HL-60 (cell line): ENCODE results near the gene HTR1E.

Experiments
- DNase-seq, 2 experiments: peaks; one replicate each; pipeline ENCODE4 v3.0.0-alpha.2; 2010 to 2020; ENCODE audit warnings: low read depth in 1 of 2, low spot score in 1 of 2
- H3K27ac ChIP-seq: fragments of 250-450 bp; sonication (Bioruptor Pico); replicated peaks from 2 replicates; pipeline ENCODE4 v1.5.1; 2020; ENCODE audit warnings: mild to moderate bottlenecking, moderate library complexity
- H3K27me3 ChIP-seq: fragments of 250-450 bp; sonication (Bioruptor Pico); 2 replicates; pipeline ENCODE4 v1.5.1; 2021; ENCODE audit warnings: mild to moderate bottlenecking, moderate library complexity; ENCODE audit not compliant: insufficient read depth, poor library complexity, severe bottlenecking
- H3K4me3 ChIP-seq: replicated peaks from 2 replicates; pipeline ENCODE4 v1.5.1; 2011; ENCODE audit warnings: mild to moderate bottlenecking, control low read depth, low read length; ENCODE audit not compliant: insufficient read depth
- CTCF ChIP-seq: IDR thresholded peaks from one replicate; pipeline ENCODE4 v1.5.1; 2011; ENCODE audit warnings: low read length, control low read depth, inconsistent platforms; ENCODE audit not compliant: insufficient read depth
- GABPA ChIP-seq: IDR thresholded peaks from 2 replicates; pipeline ENCODE4 v1.6.1; 2012; ENCODE audit warnings: low read depth
- POLR2AphosphoS5 ChIP-seq: IDR thresholded peaks from 2 replicates; pipeline ENCODE4 v1.6.1; 2012; ENCODE audit warnings: low read depth
- REST ChIP-seq: IDR thresholded peaks from 2 replicates; pipeline ENCODE4 v1.6.1; 2012; ENCODE audit warnings: low read depth; ENCODE audit not compliant: insufficient replicate concordance
- SPI1 ChIP-seq: IDR thresholded peaks from 2 replicates; pipeline ENCODE4 v1.6.1; 2012; ENCODE audit warnings: low read depth, mild to moderate bottlenecking, borderline replicate concordance

Gene HTR1E

GRCh38 chr6:86938814-86939213, 1.5 kb downstream of the HTR1E start:
- no peak overlapping the region for H3K4me3 ChIP-seq
- no peak for TF ChIP-seq SPI1
- TF ChIP-seq GABPA: no peak
- no peak for TF ChIP-seq POLR2AphosphoS5
- TF ChIP-seq CTCF: no peak
- no peak for TF ChIP-seq REST
- no peak for DNase-seq
- H3K27ac ChIP-seq: no peak overlapping the region
- H3K27me3 ChIP-seq: peaks cover 24% of the 10 kb centered on the region

- H3K4me3 ChIP-seq: no peak overlapping the region
- peaks cover 15% of the 10 kb centered on the region for H3K27me3 ChIP-seq
- H3K27ac ChIP-seq: no peak overlapping the region
- no peak for DNase-seq
- TF ChIP-seq GABPA (no peak), SPI1 (no peak), POLR2AphosphoS5 (no peak), REST (no peak), CTCF (no peak)
Observed at GRCh38 chr6:86941461-86941860, 4.1 kb downstream of the HTR1E start.

GRCh38 chr6:86942769-86943516, 5.6 kb downstream of the HTR1E start:
- H3K4me3 ChIP-seq: no peak overlapping the region

More at GRCh38 chr6:86942769-86943516, 5.6 kb downstream of the HTR1E start:
- no peak for DNase-seq
- TF ChIP-seq CTCF (no peak), SPI1 (no peak), POLR2AphosphoS5 (no peak)
- Histone ChIP-seq H3K27me3 (peaks cover 5% of the 10 kb centered on the region), H3K27ac (no peak overlapping the region)
